AG04450 (cell line): ENCODE results near the gene CTDP1. TPM values are rescaled to one million over a fixed set of nuclear protein-coding genes. Genes with fewer than 3 reads are reported as not detected.

ENCODE experiments used
- CTCF ChIA-PET: fragments of 300-600, 350-600 bp; formaldehyde crosslinking; extraction: SDS; loops from one replicate; lab custom pipeline; 2022; ENCODE audit warnings: antibody characterized with exemption, inconsistent platforms; lab: Charles Lee
- POLR2A ChIA-PET: fragments of 350-600 bp; formaldehyde crosslinking; extraction: SDS; loops from one replicate; lab custom pipeline; 2021; ENCODE audit warnings: antibody characterized with exemption, inconsistent platforms; lab: Yijun Ruan, JAX
- DNase-seq: peaks from one replicate; pipeline ENCODE4 v3.0.0-alpha.2; 2011; ENCODE audit warnings: low read depth, low spot score
- H3K27ac ChIP-seq: one replicate; pipeline ENCODE4 v1.5.1; 2012; ENCODE audit warnings: low read depth, low read length, control low read depth
- H3K27me3 ChIP-seq: one replicate; pipeline ENCODE4 v1.6.0; 2012; ENCODE audit warnings: low read length; ENCODE audit not compliant: control insufficient read depth, insufficient read depth
- H3K4me3 ChIP-seq: 2 replicates; pipeline ENCODE4 v1.5.1; 2011; ENCODE audit warnings: mild to moderate bottlenecking, low read depth, low read length, control low read depth
- H3K9me3 ChIP-seq: 2 replicates; pipeline ENCODE4 v1.5.1; 2012; ENCODE audit warnings: low read length; ENCODE audit not compliant: control insufficient read depth, insufficient read depth
- polyA plus RNA-seq: library from polyadenylated mRNA; depleted of rRNA; stranded (reverse); fragments of >200 nt; gene quantifications from 2 replicates; pipeline ENCODE4 v1.2.3, GENCODE V29; 2011
- TF ChIP-seq, protein P1 (sequence below): IDR thresholded peaks from 2 replicates; pipeline ENCODE4 v1.5.1; 2011; ENCODE audit warnings: low read depth, low read length, control low read depth, inconsistent platforms

Gene CTDP1
- polyA plus RNA-seq, 1 experiment: 8.4 TPM

DNA sequence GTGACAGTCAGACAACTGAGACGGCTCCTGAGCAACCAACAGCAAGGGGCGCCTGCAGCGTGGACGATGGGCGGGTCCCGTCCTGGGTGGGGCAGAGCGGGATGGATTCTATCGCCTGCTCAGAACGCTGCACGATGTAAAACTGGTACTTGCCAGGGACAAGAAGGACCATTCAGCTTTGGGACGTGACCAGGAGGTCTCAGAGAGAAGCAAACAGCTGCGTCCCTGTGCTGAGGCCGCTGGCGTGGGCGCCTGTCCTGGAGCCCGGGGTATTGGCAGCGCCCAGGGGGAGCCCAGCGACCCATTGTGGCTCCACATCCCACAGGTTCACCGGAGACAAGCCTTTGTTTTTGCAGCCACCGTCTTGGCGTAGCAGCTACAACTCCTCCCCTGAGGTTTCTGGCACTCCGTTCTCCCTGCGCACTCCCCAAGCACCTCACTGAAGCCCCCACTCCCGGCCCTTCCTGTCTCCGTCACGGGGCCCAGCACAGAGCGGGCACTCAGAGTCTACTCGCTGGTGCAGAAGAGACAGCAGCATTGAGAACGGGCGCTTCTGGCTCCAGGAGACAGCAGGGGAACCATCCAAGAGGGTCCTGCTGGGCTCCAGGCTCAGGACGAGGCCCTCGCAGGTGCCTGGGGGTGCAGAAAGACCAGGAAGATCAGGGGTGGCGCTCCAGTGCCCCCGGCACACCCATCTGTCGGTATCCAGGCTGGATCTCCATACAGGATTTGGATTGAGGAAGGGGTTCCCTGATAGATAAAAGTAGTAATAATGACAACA is 96.0 kb downstream of the CTDP1 start:
- H3K4me3 ChIP-seq: no peak overlapping the region
- H3K27me3 ChIP-seq: peaks cover 28% of the 10 kb centered on the region
- H3K27ac ChIP-seq: no peak overlapping the region
- DNase-seq: no peak
- CTCF ChIA-PET: no interaction called here
- POLR2A ChIA-PET: no interaction called here
- TF ChIP-seq, protein P1, sequence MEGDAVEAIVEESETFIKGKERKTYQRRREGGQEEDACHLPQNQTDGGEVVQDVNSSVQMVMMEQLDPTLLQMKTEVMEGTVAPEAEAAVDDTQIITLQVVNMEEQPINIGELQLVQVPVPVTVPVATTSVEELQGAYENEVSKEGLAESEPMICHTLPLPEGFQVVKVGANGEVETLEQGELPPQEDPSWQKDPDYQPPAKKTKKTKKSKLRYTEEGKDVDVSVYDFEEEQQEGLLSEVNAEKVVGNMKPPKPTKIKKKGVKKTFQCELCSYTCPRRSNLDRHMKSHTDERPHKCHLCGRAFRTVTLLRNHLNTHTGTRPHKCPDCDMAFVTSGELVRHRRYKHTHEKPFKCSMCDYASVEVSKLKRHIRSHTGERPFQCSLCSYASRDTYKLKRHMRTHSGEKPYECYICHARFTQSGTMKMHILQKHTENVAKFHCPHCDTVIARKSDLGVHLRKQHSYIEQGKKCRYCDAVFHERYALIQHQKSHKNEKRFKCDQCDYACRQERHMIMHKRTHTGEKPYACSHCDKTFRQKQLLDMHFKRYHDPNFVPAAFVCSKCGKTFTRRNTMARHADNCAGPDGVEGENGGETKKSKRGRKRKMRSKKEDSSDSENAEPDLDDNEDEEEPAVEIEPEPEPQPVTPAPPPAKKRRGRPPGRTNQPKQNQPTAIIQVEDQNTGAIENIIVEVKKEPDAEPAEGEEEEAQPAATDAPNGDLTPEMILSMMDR: no peak
- H3K9me3 ChIP-seq: peaks cover 28% of the 10 kb centered on the region; the same call in 1 of the 2 replicates

DNA sequence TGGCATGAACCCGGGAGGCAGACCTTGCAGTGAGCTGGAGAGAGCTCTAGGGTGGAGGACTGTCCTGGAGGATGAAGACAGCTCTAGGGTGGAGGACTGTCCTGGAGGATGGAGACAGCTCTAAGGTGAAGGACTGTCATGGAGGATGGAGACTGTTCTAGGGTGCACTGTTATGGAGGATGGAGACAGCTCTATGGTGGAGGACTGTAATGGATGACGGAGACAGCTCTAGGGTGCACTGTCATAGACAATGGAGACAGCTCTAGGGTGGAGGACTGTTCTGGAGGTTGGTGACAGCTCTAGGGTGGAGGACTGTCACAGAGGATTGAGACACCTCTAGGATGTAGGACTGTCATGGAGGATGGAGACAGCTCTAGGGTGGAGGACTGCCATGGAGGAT is 97.1 kb downstream of the CTDP1 start:
- DNase-seq: no peak
- Histone ChIP-seq H3K27ac (no peak overlapping the region), H3K27me3 (peaks cover 24% of the 10 kb centered on the region), H3K9me3 (peaks cover 22% of the 10 kb centered on the region; the same call in 1 of the 2 replicates), H3K4me3 (no peak overlapping the region)
- TF ChIP-seq, protein P1: no peak
- ChIA-PET CTCF (no interaction called here), POLR2A (no interaction called here)

GRCh38 chr18:79778291-79778791 is 98.7 kb downstream of the CTDP1 start:
- H3K27ac ChIP-seq: no peak overlapping the region
- no peak overlapping the region for H3K4me3 ChIP-seq
- TF ChIP-seq, protein P1: no peak
- ChIA-PET CTCF (no interaction called here), POLR2A (no interaction called here)
- DNase-seq: no peak
- H3K9me3 ChIP-seq: peaks cover 11% of the 10 kb centered on the region; the same call in 1 of the 2 replicates
- H3K27me3 ChIP-seq: peaks cover 24% of the 10 kb centered on the region

GRCh38 chr18:79779021-79779699 is 99.6 kb downstream of the CTDP1 start:
- TF ChIP-seq, protein P1: no peak
- Histone ChIP-seq H3K4me3 (no peak overlapping the region), H3K9me3 (peaks cover 14% of the 10 kb centered on the region; the same call in 1 of the 2 replicates), H3K27ac (no peak overlapping the region), H3K27me3 (peaks cover 22% of the 10 kb centered on the region)
- DNase-seq: no peak
- POLR2A ChIA-PET: no interaction called here
- CTCF ChIA-PET: no interaction called here

DNA sequence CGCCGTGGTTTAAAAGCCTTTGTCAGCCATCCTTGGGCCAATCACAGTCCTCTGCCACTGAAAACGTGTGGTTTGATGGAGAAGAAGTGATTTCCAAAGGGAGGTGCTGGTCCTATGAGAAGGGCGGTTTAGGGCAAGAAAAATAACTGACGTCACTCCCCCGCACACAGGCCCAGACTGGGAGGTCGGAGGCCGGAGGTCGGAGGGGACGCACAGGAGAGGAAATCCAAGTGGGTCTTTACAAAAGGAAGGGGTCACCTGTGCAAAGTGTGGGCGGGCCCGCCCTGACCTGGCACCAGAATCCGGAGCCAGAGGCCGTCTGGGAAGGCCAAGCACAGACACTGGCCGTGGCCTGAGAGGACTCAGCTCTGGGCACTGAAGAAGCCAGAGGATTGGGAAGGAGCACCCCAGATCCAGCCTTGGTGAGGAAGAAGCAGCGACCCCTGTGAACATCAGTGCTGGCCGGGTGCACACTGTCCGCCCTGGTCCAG is 100.1 kb downstream of the CTDP1 start:
- peaks cover 18% of the 10 kb centered on the region; the same call in 1 of the 2 replicates for H3K9me3 ChIP-seq
- no peak overlapping the region for H3K4me3 ChIP-seq
- DNase-seq: no peak
- peaks cover 22% of the 10 kb centered on the region for H3K27me3 ChIP-seq
- ChIA-PET POLR2A (no interaction called here), CTCF (no interaction called here)
- TF ChIP-seq, protein P1: no peak
- no peak overlapping the region for H3K27ac ChIP-seq
